Prostate gland (tissue), 2 donors: ENCODE data around the gene SIGLEC11. TPM values are rescaled to one million over a fixed set of nuclear protein-coding genes. Genes with fewer than 3 reads are reported as not detected.
"Not testable (repeated sequence)": the region's sequence is repeated elsewhere in the genome, so short reads cannot be mapped to it uniquely, and the experiment has no call there.

ENCODE experiments used
- DNase-seq: peaks from one replicate; pipeline ENCODE4 v3.0.0-alpha.2; 2019; ENCODE audit warnings: low spot score
- H3K27ac ChIP-seq, 2 donors: fragments of 200-600 bp; sonication (generic); 2 replicates each; pipeline ENCODE4 v1.5.1; 2017 to 2019
- H3K27me3 ChIP-seq: fragments of 200-600 bp; sonication (generic); replicated peaks from 2 replicates; pipeline ENCODE4 v1.5.1; 2019; ENCODE audit not compliant: insufficient read depth
- H3K36me3 ChIP-seq, 2 donors: fragments of 200-600 bp; sonication (generic); 1 replicate in 1 of 2; 2 replicates in 1 of 2; pipeline versions ENCODE4 v1.5.1 to v1.8.1; 2017 to 2019
- H3K4me1 ChIP-seq: fragments of 200-600 bp; sonication (generic); replicated peaks from 2 replicates; pipeline ENCODE4 v1.5.1; 2019
- H3K4me3 ChIP-seq, 2 donors: fragments of 200-600 bp; sonication (generic); 2 replicates each; pipeline ENCODE4 v1.5.1; 2017 to 2019
- H3K9me3 ChIP-seq: fragments of 200-600 bp; sonication (generic); 2 replicates; pipeline ENCODE4 v1.5.1; 2017
- POLR2A ChIP-seq: fragments of 450-650 bp; IDR thresholded peaks from one replicate; pipeline ENCODE4 v1.6.1; 2016; ENCODE audit warnings: antibody characterized with exemption, mild to moderate bottlenecking
- POLR2AphosphoS5 ChIP-seq: sonication (generic); formaldehyde crosslinking; IDR thresholded peaks from one replicate; pipeline ENCODE4 v1.6.1; 2017; ENCODE audit warnings: antibody characterized with exemption
- WGBS: methylation state at CpG from one replicate; pipeline ENCODE4 v1.1.5; 2018; 5-methylcytosine and 5-hydroxymethylcytosine counted together
- intact Hi-C: fragments of 100-400 bp; cut with DNase I; formaldehyde crosslinking; loops from one replicate; pipeline ENCODE4 v1.14.2; 2022
- total RNA-seq, 2 donors: library from RNA; depleted of rRNA; stranded (reverse); fragments of >200 nt; gene quantifications; one replicate each; pipeline ENCODE4 v1.1.0, GENCODE V29; 2016
- TF ChIP-seq, protein P1 (sequence below), 4 experiments: fragments of 200-600 bp in 2 of 4; fragments of 450-650 bp in 2 of 4; sonication (generic) in 2 of 4; IDR thresholded peaks; 1 replicate in 3 of 4; 2 replicates in 1 of 4; pipeline ENCODE4 v1.5.1; 2016 to 2019; ENCODE audit warnings: antibody characterized with exemption in 4 of 4, mild to moderate bottlenecking in 2 of 4, moderate library complexity in 2 of 4

The SIGLEC11 gene
- total RNA-seq, 2 donors from 2014 or later, result 0.68 to 1.0 TPM

DNA sequence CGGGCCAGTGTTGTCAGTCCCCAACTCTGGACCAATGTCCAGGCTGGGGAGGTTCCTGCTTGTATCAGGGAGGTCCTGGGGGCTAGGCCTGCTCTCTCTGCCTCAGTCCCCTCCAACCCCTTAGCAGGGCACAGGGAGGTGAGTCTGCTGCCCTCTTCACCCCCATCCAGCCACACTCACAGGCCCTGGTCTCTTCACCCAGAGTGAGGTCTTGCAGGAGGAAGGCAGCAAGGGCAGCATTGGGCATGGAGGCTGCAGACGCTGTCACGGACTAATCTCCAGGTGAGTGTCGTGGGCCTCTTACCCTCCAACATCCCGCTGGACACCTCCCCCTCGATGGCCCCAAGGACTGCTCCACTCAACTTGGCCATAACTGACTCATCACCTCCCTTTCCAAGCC lies 11.9 kb upstream of the SIGLEC11 start:
- TF ChIP-seq POLR2AphosphoS5 (no peak), POLR2A (no peak)
- TF ChIP-seq, protein P1, sequence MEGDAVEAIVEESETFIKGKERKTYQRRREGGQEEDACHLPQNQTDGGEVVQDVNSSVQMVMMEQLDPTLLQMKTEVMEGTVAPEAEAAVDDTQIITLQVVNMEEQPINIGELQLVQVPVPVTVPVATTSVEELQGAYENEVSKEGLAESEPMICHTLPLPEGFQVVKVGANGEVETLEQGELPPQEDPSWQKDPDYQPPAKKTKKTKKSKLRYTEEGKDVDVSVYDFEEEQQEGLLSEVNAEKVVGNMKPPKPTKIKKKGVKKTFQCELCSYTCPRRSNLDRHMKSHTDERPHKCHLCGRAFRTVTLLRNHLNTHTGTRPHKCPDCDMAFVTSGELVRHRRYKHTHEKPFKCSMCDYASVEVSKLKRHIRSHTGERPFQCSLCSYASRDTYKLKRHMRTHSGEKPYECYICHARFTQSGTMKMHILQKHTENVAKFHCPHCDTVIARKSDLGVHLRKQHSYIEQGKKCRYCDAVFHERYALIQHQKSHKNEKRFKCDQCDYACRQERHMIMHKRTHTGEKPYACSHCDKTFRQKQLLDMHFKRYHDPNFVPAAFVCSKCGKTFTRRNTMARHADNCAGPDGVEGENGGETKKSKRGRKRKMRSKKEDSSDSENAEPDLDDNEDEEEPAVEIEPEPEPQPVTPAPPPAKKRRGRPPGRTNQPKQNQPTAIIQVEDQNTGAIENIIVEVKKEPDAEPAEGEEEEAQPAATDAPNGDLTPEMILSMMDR (IDR thresholded peaks at IDR 0.05), result no peak
- WGBS, result 92% methylated on average over 5 of the region's 6 CpGs
- Histone ChIP-seq H3K4me1 (no peaks in the 10 kb centered on the region), H3K4me3 (no peak overlapping the region), H3K36me3 (no peaks in the 10 kb centered on the region), H3K27ac (no peak overlapping the region), H3K27me3 (peaks cover 2% of the 10 kb centered on the region), H3K9me3 (no peaks in the 10 kb centered on the region)
- DNase-seq, result no peak
- intact Hi-C loops, result no loop called here

GRCh38 chr19:49971991-49972411 lies 11.0 kb upstream of the SIGLEC11 start:
- Histone ChIP-seq H3K4me3 (no peak overlapping the region), H3K27me3 (peaks cover 2% of the 10 kb centered on the region), H3K27ac (no peak overlapping the region), H3K9me3 (no peaks in the 10 kb centered on the region), H3K4me1 (no peaks in the 10 kb centered on the region), H3K36me3 (no peaks in the 10 kb centered on the region)
- WGBS, result 51% methylated on average over 12 of the region's 12 CpGs
- intact Hi-C loops, result no loop called here
- TF ChIP-seq POLR2A (no peak), POLR2AphosphoS5 (no peak)
- TF ChIP-seq, protein P1 (IDR thresholded peaks at IDR 0.05), result no peak
- DNase-seq, result no peak

DNA sequence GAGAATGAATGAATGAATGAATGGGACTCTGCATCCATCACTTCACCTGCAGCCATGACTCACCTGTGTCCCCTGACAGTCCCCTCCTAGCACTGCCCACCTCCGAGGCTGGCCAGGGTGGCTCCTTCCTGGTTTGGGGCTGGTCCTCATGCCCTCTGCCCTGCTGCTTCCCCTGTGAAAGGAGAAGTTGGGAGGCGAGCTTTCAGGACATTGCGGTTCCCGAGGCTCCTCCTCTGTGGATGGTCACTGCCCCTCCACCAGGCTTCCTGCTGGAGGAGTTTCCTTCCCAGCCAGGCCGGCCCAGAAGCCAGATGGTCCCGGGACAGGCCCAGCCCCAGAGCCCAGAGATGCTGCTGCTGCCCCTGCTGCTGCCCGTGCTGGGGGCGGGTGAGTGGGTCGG lies 8.4 kb upstream of the SIGLEC11 start:
- intact Hi-C loops, H3K4me1 ChIP-seq, H3K36me3 ChIP-seq, H3K4me3 ChIP-seq, H3K27me3 ChIP-seq, H3K9me3 ChIP-seq, H3K27ac ChIP-seq, DNase-seq: not testable (repeated sequence)
- 24% methylated on average over 4 of the region's 9 CpGs for WGBS

- Histone ChIP-seq H3K4me3 (no peak overlapping the region), H3K27ac (no peak overlapping the region), H3K27me3 (peaks cover 2% of the 10 kb centered on the region), H3K36me3 (no peaks in the 10 kb centered on the region), H3K9me3 (no peaks in the 10 kb centered on the region), H3K4me1 (no peaks in the 10 kb centered on the region)
- WGBS, result 73% methylated on average over 5 of the region's 5 CpGs
- TF ChIP-seq, protein P1 (IDR thresholded peaks at IDR 0.05), result no peak
- no peak for TF ChIP-seq POLR2AphosphoS5
- no peak for DNase-seq
- intact Hi-C loops, result no loop called here
Measured at GRCh38 chr19:49968279-49968922, 7.4 kb upstream of the SIGLEC11 start.

DNA sequence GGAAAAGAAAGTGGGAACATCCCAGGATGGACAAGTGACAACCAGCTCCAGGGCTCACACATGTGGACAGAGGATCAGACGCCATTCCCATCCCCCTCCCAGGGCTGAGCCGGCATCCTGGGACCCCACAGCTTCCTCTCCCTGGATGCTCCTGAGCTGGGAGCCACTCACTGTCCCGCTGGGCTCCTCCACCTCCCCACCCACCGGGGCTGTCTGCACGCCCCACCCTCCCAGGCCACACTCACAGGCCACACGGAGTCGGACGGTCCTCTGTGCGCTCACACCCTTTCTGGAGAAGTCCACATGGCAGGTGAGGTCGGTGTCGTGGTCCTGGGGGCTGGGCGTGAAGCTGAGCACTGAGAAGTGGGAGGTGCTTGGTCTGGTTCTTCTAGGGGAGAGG lies 1.1 kb downstream of the SIGLEC11 start:
- not testable (repeated sequence) for DNase-seq, H3K4me3 ChIP-seq

GRCh38 chr19:49958596-49958995 lies 2.4 kb downstream of the SIGLEC11 start:
- H3K27me3 ChIP-seq, H3K4me1 ChIP-seq, H3K27ac ChIP-seq, DNase-seq, intact Hi-C loops, H3K9me3 ChIP-seq, H3K36me3 ChIP-seq, H3K4me3 ChIP-seq: not testable (repeated sequence)
- WGBS, result 64% methylated on average over 13 of the region's 13 CpGs

More for the DNA sequence above, 1.1 kb downstream of the SIGLEC11 start:
- intact Hi-C loops, H3K27me3 ChIP-seq, H3K27ac ChIP-seq, H3K4me1 ChIP-seq, H3K36me3 ChIP-seq, H3K9me3 ChIP-seq: not testable (repeated sequence)
- no CpG with 5 or more reads among the region's 12 CpGs for WGBS

GRCh38 chr19:49958144-49958543 lies 2.8 kb downstream of the SIGLEC11 start:
- H3K27ac ChIP-seq, DNase-seq, intact Hi-C loops, H3K27me3 ChIP-seq, H3K9me3 ChIP-seq, H3K4me1 ChIP-seq, H3K36me3 ChIP-seq, H3K4me3 ChIP-seq: not testable (repeated sequence)
- WGBS, result 56% methylated on average over 9 of the region's 9 CpGs
